Fibroblast of skin of left quadriceps (primary cell): ENCODE data around the gene POLR2L.

Experiments
- DNase-seq, 2 experiments: peaks; one replicate each; pipeline ENCODE4 v3.0.0-alpha.2; 2013; ENCODE audit warnings: low read depth in 2 of 2

POLR2L gene

DNA sequence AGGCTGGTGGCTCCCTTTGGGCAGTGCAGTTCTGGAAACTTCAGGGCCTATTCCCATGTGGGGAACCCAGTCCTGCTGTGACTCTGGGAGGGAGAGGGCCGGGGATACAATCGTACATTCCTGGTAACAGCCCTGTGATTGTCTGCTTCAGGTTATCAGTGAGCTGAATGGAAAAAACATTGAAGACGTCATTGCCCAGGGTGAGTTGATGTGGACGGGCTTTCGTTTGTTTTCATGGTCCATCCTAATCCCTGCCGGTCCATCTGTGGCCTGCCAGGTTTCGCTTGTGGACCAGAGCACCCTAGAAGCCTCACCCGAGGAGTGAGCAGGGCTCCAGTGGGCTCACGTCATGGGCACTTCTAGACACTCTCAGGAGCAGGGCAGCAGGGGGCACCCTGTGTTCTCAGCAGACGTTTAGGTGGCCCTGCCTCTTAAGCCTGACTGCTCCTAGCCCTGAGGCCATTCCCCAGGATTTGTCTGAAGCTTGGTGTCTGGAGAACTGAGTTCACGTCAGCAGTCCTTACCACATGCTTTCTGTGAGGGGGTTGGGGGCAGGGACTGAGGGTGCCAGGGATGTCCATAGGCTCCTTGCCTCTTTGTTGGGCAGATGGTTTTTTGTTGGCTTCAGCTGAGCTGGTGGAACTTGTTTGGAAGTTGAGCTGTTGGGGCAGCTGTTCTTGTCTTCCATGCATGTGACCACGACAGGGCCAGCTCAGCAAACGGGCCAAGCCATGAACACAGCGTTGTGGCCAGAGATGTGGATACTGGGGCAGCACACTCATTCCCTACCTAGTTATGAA, 30.7 kb downstream of the POLR2L start:
- DNase-seq: no peak

DNA sequence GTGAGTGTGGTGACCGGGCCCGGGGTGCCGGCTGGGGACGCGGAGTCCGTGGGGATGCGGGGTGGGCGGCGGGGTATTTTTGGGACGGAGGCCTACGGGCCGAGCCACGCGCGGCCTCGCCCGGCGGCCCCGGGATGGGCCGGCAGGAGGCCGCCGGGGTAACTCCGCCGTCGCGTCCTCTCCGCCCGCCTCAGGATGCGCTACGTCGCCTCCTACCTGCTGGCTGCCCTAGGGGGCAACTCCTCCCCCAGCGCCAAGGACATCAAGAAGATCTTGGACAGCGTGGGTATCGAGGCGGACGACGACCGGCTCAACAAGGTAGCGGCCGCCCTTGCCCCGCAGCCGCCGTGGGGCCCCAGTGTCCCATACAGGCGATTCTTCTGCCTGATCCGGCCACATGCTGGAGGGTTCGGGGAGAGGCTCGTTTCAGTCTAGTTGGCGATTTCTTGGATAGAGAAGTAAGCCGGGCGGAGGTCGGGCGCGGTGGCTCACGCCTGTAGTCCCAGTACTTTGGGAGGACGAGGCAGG, 32.2 kb downstream of the POLR2L start:
- no peak for DNase-seq

DNA sequence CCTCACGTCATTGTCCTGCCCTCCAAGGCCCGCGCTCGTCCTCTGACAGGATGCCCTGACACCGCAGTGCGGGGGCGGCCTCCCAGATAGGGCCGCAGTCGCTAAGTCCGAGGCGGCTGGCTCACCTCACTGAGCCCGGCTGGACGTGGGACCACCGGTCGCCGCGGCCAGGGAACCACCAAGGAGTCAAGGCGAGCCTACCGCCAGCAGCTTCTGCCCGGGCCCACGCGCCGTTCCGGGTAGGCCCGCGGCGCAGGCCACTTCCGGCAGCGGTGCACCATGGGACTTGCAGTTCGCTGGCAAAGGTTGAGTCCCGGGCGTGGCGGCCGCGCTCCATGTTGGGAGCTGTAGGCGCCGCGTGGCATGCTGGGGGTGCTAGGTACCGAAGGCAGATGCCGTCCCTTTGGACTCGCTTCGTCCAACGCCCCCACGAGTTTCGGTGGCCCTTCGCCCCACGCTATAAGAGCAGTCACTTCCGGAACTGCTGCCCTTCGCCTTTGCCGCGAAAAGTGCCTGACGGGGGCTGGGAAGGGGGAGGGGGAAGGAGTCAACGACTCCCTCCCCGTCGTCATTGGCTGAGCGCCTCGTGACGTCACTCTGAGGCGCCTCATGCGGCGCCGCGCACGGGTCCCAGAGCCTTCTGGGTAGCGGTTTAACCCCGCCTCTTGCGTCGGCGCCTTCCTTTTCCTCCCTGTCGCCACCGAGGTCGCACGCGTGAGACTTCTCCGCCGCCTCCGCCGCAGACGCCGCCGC, 32.9 kb downstream of the POLR2L start, which contains the start of gene RPLP2:
RPLP2 (plus strand) TSS at position 681 of the 753 bp plus-strand sequence. CDS start 268 bp downstream, outside the sequence.
- DNase-seq: peak; percentile 93 to 94

DNA sequence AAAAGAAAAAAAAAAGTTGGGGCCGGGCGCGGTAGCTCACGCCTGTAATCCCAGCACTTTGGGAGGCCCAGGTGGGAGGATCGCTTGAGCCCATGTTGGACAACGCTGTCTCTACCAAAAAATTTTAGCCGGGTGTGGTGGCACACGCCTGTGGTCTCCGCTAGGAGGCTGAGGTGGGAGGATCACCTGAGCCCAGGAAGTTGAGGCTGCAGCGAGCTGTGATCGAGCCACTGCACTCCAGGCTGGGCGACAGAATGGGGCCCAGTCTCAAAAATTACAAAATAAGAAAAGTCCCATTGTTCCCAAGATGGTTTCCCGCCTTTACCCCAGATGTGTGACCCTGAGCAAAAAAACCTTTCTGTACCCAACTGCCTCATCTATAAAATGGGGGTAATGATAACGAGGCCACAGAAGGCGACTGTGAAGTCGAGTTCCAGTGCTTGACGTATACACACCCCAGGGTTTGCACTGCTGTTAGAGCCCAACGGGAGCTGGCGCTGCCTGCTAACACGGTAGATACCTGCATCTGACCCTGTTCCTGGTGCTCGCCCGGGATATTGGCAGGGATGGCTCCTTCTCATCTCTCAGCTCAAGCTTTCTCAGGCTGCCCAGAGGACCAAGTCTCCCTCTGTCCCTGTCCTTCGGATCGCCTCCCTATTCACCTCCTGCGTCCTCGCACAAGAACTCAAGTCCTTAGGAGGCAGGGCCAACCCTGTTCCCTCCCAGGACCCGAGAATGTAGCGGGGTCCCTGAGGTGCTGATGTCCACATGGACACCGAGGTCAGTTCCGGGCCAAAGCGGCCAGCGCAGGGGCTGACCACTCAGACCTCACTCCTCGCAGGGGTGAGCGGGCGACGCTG, 33.7 kb downstream of the POLR2L start:
- DNase-seq: no peak

DNA sequence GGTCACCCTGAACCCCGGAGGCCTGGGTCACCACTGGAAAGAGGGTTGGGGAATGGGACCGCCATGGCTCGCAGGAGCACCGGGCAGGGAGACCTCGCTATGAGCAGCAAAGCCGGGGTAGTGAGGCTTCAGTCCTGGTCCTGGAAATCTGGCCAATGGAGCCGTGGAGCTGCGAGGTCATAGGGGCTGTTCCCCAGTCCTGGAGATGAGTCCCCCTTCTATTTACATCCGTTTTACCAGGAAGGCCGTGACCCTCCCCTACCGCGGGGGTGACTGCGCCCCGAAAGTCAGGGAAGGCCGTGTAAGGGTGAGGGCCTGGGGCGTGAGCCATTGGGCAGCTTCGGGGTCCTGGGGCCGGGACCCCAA, 37.7 kb downstream of the POLR2L start:
- DNase-seq: no peak

DNA sequence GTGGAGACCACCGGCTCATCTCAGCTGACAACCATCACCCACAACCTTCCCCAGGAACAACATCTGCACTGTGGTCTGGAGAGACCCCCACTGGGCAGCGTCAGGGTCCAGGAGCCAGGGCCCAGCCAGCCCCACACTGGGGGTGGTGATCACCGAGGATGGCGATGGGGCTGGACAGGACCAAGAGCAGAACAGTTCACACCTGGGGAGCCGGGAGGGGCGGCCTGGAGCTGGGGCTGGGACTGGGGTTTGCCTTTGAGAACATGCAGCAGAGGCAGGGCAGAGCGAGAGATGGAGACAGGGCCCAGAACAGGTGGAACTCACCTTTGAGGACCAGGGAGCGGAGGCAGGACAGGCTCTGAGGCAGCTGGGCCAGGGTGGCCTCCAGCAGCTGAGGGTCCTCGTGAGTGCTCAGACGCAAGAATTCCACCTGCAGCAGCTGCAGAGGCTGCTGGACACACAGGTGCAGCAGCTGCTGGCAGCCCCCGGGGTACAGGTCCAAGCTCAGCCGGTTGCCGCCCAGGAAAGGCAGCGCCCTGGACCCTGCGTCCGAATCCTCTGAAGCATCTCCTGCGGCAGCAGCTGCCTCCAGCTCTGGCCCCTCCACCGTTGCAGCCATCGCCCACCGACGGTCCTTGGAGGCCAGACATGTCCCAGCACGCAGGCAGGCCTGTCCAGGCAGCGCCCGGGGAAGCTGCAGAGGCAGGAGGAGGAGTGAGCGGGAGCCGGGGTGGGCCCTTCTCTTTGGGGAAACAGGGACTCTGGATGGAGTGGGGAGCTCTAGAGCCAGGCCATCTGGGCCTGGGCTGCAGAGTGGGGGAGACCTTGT, 38.3 kb downstream of the POLR2L start:
- DNase-seq: no peak

DNA sequence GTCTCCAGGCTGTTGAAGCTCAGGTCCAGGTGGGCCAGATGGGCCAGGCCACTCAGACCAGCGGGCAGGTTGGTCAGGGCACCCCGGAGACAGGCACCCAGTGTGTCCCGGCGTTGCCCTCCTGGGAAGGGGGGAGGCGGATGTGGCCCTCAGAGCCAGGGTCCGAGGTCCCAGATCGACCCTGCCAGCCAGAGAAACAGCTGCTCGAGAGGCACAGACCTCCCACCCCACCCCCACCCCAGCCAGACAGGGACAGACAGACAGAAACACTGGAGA, 38.9 kb downstream of the POLR2L start:
- no peak for DNase-seq

DNA sequence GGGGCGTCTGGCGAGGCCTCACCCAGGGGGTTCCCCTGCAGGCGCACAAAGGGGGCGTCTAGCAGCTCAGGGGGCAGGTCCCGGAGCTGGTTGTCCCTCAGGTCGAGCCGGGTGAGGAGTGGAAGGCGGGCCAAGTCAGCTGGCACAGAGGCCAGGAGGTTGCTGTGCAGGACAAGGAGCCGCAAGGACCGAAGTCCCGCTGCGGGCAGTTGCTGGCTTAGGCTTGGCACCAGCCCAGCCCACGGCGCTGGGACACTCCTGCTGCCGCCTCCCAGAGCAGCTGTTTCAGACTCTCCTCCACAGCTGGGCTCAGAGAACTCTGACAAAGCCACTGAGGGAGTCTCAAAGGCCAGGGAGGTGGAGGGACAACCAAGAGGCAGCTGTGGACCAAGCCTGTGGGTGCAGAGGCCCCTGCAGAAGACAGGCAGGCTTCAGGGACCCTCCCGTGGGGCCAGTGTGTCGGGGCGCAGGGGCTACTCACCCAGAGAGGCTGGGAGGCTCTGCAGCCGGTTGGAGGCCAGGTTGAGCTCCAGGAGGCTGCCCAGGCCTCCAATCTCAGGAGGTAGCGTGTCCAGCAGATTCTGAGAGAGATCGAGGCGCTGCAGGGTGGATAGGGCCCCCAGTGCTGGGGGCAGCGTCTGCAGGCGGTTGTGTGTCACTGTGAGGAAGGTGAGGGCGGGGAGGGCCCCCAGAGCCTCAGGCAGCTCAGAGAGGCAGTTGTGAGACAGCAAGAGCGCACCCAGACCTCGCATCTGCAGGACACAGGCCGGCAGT, 39.4 kb downstream of the POLR2L start:
- no peak for DNase-seq

DNA sequence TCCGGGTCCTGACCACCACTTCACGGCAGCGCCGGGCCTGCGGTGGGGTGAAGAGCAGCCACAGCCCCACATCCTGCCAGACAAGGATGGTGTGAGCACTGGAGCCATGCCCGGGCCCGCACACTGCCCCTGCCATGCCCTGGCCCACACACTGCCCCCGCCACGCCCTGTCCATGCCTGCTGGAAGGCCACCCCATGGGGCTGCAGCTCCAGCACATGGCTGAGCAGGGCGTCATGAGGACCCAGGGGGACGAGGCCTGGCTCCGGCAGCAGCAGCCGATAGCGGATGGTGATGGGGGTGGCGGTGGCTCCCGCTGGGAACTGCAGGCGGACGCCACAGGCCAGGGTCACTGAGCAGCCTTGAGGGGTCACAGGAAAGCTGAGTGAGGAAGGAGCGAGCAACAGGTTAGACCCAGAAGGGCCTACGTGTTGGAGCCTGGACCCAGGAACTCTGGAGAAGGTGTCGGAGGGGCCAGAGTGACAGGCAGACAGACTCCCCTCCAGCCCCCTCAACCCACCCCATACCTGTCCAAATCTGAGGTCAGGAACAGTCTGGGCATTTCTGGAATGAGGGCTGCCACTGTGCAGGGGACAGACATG, 40.2 kb downstream of the POLR2L start:
- DNase-seq: no peak

DNA sequence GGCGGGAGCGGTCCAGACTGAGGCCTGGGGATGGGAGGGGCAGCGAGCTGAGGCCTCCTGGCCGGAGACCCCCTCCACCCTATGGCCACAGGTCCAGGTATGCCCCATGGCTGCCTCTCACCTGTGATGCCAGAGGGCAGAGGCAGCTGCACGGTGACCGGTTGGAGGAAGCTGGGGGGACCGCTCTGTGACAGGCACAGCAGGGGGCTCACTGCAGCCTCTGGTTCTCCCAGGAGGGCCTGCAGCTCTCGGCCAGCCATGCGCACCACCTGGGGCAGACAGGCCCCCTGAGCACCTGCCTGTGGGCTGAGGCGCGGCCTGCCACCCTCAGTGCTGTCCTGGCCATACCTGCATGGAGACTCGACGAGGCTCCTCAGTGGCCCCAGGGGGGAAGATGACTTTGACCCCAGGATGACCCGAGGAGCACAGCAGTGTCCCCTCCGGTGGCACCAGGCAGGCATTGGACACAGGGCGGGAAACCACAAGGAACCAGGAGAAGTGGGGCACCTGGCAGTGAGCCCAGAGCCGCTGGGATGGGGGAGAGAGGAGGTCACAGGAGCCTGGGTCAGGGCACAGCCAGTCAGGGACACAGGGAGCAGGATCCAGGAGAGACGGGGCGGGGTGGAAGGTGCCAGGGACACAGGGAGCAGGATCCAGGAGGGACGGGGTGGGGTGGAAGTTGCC, 41.1 kb downstream of the POLR2L start:
- no peak for DNase-seq

DNA sequence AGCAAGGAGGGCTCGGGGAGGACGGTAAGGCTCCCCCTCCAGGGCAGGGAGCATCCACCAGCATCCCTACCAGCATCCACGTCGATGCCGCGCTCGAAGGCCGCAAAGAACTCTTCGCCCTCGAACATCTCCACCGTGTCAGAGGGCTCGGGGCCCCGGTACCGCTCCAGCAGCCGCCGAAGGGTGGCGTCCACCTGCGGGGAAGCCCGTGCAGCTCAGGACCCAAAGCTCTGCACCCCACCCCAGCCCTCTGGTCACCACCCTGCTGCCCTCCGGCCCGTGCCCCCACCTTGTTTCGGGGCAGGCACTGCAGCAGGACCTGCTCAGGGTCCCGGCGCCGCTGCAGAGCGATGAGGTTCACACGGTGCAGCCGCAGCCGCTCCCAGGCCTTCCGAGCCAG, 41.9 kb downstream of the POLR2L start:
- no peak for DNase-seq

DNA sequence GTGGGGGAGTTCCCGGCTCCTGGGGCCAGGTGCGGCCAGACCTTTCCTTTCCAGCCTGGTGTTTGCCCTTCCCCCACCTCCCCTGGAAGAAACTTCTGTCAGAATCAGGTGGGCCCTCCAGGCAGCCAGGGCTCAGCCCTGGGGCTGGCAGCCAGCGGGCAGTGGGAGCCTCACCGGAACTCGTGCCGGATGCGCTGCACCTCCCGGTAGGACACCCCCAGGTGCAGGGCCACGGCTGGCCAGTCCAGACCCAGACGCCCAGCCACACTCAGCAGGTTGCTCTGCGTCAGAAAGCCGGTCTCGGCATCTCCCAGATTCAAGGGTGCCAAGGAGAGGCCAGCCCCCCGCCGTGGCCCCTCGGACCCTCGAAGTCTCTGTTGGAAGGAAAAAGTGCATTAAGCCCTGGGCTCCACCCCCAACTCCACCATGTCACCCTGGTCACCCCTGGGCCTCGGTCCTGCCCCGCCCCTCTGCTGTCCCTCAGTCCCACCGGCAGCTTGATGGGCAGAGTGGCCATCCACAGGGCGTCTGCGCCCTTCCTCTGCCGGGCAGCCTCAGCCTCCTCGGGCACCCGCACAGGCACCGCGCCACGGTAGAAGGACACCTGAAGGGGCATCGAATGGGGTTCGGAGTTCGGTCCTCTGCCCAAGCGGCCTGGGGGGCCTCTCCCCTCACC, 42.5 kb downstream of the POLR2L start:
- DNase-seq: no peak

DNA sequence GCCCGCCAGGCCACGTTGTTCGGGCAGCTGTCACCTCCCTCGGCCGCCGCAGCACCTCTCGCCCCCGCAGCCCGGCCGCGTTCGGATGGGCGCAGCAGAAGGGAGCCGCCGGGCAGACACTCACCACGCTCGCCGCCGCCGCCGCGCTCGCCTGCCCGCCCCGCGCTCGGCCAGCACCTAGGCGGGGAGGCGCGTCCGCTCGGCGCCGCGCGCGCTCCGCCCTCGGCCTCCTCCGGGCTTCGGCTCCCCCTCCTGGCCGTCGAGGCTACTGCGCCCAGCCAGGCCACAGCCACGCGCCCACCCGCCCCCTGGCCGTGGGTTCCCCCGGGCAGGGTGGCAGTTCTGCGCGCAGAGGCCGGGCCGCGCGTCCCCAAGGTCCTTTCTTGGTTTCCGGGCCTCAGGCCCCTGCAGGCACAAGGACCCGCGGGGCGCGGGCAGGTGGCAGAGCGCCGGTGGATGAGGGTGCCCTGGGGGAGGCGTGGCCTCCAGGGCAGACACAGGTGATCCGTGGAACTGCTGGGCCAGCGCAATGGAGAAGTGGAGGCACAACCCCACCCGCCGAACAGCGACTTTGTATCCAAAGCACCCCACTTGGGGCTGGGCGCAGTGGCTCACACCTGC, 44.1 kb downstream of the POLR2L start, which contains the start of gene SLC25A22:
SLC25A22 (minus strand) TSS at position 189 of the 621 bp plus-strand sequence. CDS start 3,275 bp downstream, outside the sequence.
- peak; percentile 34 to 42 for DNase-seq

DNA sequence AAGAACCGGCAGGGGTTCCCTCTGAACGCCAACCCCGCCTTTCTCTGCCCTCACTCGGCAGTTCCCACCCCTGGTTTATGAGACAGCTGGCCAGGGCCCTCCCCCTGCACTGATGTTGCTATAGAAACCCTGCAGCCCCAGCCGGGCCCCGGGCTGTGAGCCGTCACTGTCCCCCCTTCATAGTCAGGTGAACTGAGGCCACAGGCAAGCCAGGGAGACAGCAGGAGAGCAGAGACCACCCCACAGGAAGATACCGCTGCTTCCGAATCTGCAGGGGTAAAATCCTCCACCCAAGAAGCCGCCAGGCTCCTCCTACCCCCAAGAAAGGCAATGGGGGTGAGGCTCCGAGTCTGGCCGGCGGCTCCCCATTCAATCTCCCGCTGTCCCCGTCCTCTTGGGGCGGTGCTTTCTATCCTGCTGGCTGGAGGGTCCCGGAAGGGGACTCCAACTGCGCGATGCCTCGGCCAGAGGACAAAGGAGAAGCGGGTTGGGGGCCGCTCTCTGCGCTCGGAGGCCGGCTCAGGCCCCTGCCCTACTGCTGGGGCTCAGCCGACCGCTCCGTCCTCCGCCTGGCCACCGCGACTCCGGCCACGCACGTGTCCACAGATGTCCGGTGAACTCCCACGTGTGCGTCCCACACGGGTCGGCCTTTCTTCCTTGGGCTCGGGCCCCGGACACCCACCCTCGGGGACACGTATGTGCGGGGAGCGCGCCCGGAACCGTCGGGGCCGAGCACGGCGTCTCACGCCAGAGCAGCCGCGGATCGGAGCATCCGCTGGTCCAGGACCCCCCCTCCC, 44.8 kb downstream of the POLR2L start:
- DNase-seq: peak; percentile 64 to 68

DNA sequence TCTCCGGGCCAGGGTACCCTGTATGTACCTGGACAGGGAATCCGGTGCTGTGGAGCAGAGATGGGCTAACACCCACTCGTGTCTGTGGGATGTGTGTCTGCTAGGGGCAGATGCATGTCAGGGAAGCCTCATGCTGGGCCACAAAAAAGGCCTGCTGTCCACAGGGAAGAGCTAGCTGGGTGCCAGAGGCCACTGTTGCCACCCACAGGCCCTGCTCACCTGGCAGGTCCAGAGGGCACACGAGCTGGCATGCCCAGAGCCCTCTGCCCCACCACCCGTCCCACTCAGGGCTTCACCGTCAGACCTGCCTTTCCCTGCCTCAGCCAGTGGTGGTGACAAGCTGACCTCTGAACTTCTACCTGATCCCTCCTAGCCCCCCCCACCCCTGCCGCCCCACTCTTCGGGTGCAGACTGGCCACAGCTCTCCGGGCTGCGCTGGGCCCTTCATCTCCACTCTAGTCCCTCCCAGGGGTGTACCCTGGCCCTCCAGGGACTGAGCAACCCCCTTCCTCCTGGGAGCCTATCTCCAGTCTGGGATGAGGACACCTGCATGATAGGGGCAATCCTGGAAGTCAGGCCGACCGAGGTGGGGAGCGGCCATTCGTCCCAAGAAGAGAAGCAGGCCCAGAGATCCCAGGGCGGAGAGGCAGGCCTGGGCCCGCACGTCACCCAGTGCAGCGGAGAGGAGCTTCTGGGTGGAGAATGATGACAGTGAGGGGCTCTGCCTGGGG, 45.6 kb downstream of the POLR2L start:
- DNase-seq: no peak

DNA sequence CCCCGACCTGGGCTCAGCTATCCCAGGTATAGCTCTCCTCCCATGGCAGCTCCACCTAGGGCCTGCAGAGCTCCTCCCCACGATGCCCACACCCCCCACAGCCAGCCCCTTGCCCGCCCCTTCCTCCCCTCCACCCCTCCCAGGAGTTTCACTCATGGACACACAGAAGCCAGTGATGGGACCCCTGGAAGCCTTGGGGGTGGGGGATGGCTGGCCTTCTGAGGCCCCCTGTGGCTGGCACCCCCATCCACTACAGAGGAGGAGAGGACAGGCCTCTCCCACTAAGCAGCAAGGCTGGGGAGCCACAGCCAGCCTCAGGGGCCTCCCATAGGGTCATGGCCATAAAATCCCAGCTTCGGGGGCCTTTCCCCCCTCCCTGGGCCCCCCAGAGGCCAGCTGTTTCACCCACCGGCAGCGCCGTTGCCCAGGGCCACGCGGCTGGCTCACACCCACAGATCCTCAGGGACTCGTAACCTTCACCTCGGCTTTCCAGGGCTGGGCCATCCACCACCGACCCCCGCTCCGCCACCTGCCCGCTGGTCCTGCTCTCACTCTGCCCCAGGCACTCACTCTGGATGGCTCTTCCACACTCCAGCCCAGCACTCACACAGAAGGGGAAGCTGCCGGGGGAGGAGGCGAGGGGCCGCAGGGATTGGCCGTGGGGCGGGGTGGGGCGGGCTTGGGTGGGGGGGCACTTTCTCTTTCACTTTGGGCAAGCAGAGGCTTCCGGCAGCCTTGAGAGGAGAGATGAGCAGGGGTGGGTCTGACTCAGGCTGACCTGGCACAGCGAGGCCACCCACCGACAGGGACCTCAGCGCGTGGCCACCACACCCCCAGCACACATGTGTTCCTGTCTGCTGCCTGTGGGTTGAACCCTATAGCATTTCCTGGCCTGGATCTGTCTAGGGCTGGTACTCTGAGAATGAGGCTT, 46.4 kb downstream of the POLR2L start:
- peak; percentile 43 to 49 for DNase-seq
